Fibroblast of skin of scalp (primary cell): Measurements from ENCODE around the gene SLC39A3.

Experiments used
- DNase-seq: peaks from one replicate; pipeline ENCODE4 v3.0.0-alpha.2; 2013

The SLC39A3 gene

GRCh38 chr19:2744113-2744512 lies 4.3 kb upstream of the SLC39A3 start:
- no peak for DNase-seq

DNA sequence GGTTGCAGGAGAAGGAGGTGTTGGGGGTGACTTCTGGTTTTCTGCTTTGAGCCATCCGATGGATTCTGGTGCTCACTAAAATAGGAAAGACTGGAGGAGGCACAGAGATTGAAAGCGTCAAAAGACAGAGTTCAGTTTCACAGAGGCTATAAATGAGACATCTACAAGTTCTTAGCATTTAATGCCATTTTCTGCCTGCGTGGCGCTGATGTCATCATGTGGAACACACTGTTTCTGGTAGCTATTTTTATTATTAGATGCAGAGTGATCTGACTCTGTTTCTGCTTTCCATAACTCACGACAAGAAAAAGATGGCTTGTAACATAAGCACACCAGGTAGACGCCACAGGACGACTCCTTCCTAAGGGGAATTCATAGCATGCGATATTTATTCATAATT lies 3.3 kb upstream of the SLC39A3 start:
- DNase-seq: no peak

DNA sequence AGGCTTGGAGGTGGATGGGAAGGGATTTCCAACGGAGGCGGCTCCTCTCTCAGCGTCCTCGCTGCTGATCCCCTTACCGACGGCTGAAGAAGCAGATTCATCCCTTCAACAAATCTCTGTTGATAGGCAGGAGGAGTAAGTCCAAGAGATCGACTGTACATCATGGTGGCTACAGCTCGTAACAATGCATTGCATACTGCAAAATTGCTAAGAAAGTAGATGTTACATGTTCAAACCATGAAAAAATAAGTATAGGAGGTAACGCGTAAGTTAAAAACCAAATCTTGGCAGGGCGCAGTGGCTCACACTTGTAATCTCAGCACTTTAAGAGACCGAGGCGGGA lies 468 bp upstream of the SLC39A3 start:
- no peak for DNase-seq

DNA sequence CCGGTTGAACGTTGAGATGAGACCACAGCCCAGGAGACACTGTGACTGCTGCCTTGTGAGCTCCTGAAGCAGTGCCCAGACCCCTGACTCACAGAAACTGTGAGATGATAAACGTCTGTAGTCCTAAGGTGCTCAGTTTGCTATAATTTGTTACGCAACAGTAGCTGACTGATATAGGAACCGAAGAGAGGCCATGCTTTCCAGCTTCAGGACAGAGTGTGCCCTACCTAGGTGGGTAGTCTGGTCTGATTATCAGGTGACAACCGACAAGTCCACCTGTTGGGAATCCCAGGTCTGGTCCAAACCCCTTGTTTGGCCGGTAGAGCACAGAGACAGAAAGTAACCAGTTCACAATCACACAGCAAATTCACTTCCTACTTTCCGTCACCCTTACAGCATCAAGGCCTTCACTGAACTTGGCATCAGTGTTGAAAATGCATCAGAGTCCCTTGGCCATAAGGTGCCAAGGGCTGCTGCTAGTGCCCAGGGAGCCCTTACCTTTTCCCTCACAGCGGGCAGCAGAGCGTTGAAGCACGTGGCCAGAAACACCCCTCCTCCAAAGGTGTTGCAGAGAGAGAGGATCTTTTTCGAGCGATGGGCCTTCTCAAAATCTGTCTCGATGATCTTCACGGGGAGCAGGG lies 3.1 kb downstream of the SLC39A3 start:
- DNase-seq: no peak

GRCh38 chr19:2735374-2735773 lies 4.4 kb downstream of the SLC39A3 start:
- no peak for DNase-seq

- DNase-seq: no peak
Observed at GRCh38 chr19:2734589-2735288, 5.1 kb downstream of the SLC39A3 start.

- no peak for DNase-seq
Observed at GRCh38 chr19:2733930-2734588, 5.8 kb downstream of the SLC39A3 start.

GRCh38 chr19:2732883-2733282 lies 6.9 kb downstream of the SLC39A3 start:
- no peak for DNase-seq

DNA sequence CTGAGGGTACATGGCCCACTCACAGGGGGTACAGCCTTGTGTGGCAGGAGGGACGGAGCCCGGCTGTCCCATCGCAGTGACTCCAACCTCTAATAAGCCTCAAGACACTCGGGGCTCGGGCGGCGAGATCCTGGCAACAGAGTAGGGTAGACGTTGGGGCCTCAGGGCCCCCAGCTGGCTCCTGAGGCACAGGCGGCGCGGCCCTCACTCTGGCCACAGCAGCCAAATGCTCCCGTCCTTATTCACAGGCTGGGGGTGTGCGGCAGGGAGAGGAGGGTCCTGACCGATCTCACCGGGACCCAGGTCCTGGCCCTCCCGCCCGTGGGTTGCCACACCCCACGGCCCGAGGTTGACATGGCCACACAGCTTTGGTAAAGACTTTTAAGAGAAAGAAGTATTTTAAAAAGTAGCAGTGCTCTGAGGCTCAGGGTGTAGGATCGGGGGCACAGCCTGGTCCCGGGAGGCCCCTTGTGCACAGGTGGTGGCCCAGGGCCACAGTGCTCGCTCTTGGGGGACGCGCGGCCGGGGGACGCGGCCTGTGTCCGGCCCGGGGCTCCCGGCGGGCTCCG lies 7.6 kb downstream of the SLC39A3 start:
- no peak for DNase-seq

DNA sequence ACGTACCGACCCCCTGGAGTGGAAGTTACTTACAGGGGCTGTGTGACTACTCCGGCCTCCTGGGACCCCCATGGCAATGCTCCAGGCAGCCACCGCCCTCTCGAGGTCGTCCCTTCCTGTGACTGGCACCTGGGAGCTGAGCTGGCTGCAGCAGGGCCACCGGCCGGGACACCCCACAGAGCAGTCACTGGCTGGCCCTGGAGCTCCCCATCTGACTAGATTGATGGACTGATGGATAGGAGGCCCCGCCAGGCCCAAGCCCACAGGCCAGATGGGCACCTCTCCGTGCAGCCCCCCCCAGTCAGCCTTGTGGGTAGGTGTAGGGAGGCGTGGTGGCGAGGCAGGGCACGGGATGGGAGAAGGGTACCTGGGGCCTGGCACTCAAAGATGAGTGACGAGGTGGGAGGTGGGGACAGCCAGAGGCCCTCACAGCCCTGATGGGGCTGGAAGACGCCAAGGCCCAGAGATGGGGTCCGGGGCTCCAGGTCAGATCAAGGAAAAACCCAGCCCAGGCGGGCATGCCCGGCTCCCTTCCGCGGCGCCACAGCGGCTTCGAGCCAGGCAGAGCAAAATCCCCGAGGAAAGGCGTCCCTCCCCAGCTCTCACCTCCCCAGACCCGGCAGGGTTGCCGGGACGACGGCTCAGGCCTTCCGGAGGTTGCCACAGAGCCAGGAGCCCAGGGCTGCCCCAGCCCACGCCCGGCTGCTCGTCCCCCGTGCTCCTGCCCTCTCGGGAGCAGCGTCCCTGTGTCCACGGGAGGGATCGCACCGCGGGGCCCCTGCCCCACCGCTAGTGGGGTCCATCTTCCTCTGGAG lies 8.4 kb downstream of the SLC39A3 start:
- no peak for DNase-seq

DNA sequence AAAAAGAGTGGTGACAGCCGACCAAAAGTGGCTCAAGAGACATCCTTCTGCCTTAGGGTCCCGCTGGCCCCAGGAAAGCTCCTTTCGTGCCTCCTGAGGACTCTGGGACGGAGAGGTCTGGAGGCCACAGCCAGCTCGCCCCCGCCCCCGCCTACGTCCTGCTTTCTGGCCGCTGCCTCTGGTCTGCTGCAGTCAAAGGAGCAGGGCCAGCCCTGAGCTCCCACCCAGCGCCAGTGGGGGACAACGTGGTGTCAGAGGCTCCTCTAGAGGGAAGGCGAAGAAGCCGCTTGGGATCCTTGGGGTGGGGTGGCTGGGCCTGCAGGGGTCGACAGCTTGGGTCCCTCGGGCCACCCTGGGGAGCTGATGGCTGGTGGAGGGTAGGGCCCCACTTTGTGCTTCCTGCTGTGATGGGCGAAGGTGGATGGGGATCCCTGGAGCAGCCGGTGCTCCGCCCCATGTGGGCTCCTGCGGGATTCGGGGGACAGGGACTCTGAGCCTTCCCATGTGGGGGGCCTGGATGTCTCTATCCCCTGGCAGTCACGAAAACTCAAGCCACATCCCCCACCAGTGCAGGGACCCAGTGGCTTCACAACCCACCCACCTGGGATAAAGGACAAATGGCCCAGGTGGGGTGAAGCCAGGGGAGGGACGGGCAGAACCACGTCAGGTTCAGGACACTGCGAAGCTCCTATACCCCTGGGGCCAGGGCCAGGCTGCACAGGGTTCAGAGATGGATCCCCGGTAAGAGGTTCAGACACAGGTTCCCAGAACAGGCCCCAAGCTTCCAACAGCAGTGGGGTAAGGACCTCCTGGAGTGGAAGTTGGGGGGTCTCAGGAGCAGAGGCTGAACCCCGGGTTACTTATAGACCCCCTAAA lies 9.6 kb downstream of the SLC39A3 start:
- DNase-seq: no peak

- DNase-seq: no peak
Observed at GRCh38 chr19:2728783-2729387, 10.9 kb downstream of the SLC39A3 start.

- no peak for DNase-seq
Observed at GRCh38 chr19:2727640-2727944, 12.2 kb downstream of the SLC39A3 start.

- DNase-seq: no peak
Observed at GRCh38 chr19:2726904-2727639, 12.7 kb downstream of the SLC39A3 start.

- no peak for DNase-seq
Observed at GRCh38 chr19:2726160-2726855, 13.5 kb downstream of the SLC39A3 start.

DNA sequence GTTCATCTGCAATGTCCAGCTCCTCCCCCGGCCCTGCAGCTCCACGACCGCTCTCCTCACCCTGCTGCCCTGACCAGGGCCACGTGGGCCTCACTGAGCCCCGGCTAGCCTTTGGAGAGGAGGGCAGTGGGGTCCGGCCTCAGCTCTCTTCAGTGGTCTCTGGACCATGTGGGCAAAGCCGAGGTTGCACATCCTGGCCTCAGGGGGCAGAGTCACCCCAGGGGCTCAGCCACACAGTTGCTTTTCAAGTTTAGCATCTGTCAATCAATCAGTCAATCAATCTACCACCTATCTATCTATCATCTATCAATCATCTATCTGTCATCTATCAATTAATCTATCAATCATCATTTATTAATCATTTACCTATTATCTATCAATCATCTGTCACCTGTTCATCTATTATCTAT lies 15.7 kb downstream of the SLC39A3 start:
- no peak for DNase-seq

- DNase-seq: no peak
Observed at GRCh38 chr19:2723747-2724146, 16.1 kb downstream of the SLC39A3 start.

GRCh38 chr19:2723345-2723715 lies 16.5 kb downstream of the SLC39A3 start:
- no peak for DNase-seq

- DNase-seq: peak; percentile 40
Observed at GRCh38 chr19:2722541-2723344, 17.1 kb downstream of the SLC39A3 start.
